ENCODE data around the gene MRPL39.
A peak's percentile ranks its signal among the peaks of the same experiment; 100 is the strongest.
"Not testable (repeated sequence)": the region's sequence is repeated elsewhere in the genome, so short reads cannot be mapped to it uniquely, and the experiment has no call there.

MRPL39 gene

DNA sequence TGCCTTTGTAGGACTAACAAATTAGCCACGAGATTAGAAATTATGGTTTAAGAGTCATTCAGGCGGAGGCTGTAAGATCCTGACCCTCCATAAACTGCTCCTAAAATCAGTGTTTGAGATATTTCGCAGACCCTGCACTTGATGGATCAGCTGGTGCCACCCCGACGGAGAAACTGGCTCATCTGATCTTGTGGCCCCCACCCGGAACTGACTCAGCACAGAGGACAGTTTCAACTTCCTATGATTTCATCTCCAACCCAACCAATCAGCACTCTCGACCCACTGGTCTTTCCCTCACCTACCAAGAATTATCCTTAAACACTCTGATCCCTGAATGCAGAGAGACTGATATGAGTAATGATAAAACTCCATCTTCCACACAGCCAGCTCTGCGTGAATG is 28.0 kb upstream of the MRPL39 start:
- H3K4me3 ChIP-seq (replicated peaks in 1 of 2; ENCODE audit: low read depth in 2 of 2, low read length in 2 of 2), result no peak overlapping the region
- TF ChIP-seq, protein P1, sequence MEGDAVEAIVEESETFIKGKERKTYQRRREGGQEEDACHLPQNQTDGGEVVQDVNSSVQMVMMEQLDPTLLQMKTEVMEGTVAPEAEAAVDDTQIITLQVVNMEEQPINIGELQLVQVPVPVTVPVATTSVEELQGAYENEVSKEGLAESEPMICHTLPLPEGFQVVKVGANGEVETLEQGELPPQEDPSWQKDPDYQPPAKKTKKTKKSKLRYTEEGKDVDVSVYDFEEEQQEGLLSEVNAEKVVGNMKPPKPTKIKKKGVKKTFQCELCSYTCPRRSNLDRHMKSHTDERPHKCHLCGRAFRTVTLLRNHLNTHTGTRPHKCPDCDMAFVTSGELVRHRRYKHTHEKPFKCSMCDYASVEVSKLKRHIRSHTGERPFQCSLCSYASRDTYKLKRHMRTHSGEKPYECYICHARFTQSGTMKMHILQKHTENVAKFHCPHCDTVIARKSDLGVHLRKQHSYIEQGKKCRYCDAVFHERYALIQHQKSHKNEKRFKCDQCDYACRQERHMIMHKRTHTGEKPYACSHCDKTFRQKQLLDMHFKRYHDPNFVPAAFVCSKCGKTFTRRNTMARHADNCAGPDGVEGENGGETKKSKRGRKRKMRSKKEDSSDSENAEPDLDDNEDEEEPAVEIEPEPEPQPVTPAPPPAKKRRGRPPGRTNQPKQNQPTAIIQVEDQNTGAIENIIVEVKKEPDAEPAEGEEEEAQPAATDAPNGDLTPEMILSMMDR (IDR thresholded peaks at IDR 0.05; ENCODE audit: low read depth, low read length), result no peak
- DNase-seq (ENCODE audit: low read depth in 2 of 2), result no peak

DNA sequence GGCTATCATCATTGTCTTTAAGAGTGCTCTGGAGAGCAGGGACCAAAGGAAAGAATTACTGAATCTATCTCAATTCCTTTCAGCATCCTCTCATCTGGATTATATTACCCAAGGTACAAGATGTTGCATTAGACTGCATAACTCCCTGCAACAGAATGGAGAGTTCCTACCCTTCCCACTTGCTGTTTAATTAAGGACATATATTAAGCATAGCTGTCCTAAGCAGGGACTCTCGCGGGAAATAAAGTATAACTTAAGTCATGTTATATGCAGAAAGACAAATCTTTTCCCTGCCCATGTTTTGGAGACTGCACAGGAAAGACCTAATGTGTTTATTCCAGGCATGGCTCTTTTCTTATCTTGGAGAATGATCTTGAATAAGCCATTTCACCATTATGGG is 25.0 kb upstream of the MRPL39 start:
- TF ChIP-seq, protein P1 (IDR thresholded peaks at IDR 0.05; ENCODE audit: low read depth, low read length), result no peak
- no peak for DNase-seq (ENCODE audit: low read depth in 2 of 2)
- H3K4me3 ChIP-seq (replicated peaks in 1 of 2; ENCODE audit: low read depth in 2 of 2, low read length in 2 of 2), result no peak overlapping the region

DNA sequence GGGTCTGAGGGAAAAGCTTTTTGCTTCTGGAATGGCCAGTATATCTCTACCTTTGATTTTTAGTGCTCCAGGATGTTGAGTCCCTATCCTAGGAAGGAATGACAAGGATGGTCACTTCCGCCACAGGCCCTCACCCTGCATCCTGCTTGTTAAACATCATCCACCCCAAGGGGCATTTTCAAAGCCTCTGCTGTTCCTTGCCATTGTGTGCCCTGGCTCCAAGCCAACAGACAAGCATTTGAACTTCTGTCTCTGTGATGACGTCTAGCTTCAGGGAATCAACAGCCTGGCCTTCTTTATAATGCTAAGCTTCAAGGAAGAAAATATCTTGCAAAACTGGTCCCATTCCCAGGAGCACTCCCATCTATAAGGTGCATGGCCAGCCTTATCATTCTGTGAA is 19.5 kb upstream of the MRPL39 start:
- DNase-seq (ENCODE audit: low read depth in 2 of 2), result no peak
- TF ChIP-seq, protein P1 (IDR thresholded peaks at IDR 0.05; ENCODE audit: low read depth, low read length), result no peak
- no peak overlapping the region for H3K4me3 ChIP-seq (replicated peaks in 1 of 2; ENCODE audit: low read depth in 2 of 2, low read length in 2 of 2)

DNA sequence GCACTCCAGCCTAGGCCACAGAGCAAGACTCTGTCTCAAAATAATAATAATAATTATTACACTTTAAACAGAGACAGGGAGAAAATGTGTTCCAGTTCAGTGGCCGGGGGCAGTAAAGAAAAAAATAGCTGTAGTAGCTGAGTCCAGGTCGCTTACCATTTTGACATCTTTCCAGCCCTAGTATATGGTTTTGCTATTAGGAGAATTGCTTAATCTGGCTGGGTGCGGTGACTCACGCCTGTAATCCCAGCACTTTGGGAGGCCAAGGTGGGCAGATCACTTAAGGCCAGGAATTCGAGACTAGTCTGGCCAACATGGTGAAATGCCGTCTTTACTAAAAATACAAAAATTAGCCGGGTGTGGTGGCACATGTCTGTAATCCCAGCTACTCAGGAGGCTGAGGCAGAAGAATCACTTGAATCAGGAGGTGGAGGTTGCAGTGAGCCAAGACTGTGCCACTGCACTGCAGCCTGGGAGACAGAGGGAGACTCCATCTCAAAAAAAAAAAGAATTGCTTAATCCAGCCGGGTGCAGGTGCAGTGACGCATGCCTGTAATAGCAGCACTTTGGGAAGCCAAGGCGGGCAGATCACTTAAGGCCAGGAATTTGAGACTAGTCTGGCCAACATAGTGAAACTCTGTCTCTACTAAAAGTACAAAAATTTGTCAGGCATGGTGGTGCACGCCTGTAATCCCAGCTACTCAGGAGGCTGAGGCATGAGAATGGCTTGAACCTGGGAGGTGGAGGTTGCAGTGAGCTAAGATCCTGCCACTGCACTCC is 18.7 kb upstream of the MRPL39 start:
- not testable (repeated sequence) for H3K4me3 ChIP-seq (replicated peaks in 1 of 2; ENCODE audit: low read depth in 2 of 2, low read length in 2 of 2); DNase-seq (ENCODE audit: low read depth in 2 of 2)

DNA sequence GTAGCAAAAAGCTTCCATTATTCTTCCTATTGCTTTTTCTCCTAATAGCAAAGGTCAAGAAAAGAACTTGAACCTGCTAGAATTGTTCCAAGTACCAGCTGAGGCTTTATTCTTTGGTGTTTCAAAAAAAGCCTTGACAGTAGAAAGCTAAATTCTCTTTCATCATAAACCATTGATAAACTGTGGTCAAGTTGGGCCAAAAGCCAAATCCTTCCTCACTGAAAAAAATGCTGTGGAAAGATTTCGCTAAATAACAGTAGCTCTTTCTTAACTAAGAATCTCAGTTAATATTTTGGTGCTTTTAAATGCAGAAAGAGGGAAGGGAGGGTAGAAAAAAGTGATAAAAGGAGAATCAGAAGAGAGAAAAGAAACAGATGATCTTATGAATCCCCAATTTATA is 17.8 kb upstream of the MRPL39 start:
- peak in 1 of 2 donors; percentile 22 for DNase-seq (ENCODE audit: low read depth in 2 of 2)
- TF ChIP-seq, protein P1 (IDR thresholded peaks at IDR 0.05; ENCODE audit: low read depth, low read length), result no peak
- no peak overlapping the region for H3K4me3 ChIP-seq (replicated peaks in 1 of 2; ENCODE audit: low read depth in 2 of 2, low read length in 2 of 2)

DNA sequence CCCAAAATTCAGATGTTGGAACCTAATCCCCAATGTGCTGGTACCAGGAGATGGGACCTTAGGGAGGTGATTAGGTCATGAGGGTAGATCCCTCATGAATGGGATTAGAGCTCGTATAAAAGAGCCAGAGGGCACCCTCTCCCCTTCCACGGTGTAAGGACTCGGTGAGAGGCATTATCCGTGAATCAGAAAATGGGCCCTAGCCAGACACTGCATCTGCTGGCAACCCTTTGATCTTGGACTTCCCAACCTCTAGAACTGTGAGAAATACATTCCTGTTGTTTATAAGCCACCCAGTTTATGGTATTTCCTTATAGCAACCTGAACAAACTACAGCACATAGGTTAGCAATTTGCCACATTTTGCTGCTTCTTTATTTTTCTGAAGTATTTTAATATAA is 17.2 kb upstream of the MRPL39 start:
- TF ChIP-seq, protein P1 (IDR thresholded peaks at IDR 0.05; ENCODE audit: low read depth, low read length), result no peak
- DNase-seq (ENCODE audit: low read depth in 2 of 2), result no peak
- no peak overlapping the region for H3K4me3 ChIP-seq (replicated peaks in 1 of 2; ENCODE audit: low read depth in 2 of 2, low read length in 2 of 2)

DNA sequence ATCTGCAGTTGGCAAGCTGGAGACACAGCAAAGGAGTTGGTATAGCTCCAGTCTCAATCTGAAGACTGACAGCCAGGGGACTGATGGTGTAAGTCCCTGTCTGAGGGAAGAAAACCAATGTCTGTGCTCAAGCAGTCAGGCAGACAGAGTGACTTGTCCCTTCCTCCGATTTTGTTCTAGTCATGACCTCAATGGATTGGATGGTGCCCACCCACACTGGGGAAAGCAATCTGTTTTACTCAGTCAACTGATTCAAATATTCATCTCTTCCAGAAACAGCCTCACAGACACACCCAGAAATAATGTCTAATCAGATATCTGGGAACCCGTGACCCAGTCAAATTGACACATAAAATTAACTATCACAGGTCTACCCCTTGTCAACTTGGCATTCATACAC is 11.9 kb upstream of the MRPL39 start:
- TF ChIP-seq, protein P1 (IDR thresholded peaks at IDR 0.05; ENCODE audit: low read depth, low read length), result no peak
- no peak for DNase-seq (ENCODE audit: low read depth in 2 of 2)
- H3K4me3 ChIP-seq (replicated peaks in 1 of 2; ENCODE audit: low read depth in 2 of 2, low read length in 2 of 2), result no peak overlapping the region

All from cardiac fibroblast (primary cell).